BJ (cell line): ENCODE measurements around the gene ZNF600. TPM values are rescaled to one million over a fixed set of nuclear protein-coding genes. Genes with fewer than 3 reads are reported as not detected.
"Not testable (repeated sequence)": the region's sequence is repeated elsewhere in the genome, so short reads cannot be mapped to it uniquely, and the experiment has no call there.

ENCODE experiments used
- CTCF ChIA-PET: fragments of 350-600 bp; formaldehyde crosslinking; extraction: SDS; loops from one replicate; lab custom pipeline; 2021; ENCODE audit warnings: antibody characterized with exemption, inconsistent platforms; lab: Yijun Ruan, JAX
- POLR2A ChIA-PET: fragments of 300-600 bp; sonication (Branson Sonifier 250); formaldehyde crosslinking; extraction: SDS; loops from one replicate; lab custom pipeline; 2021; ENCODE audit warnings: antibody characterized with exemption; lab: Charles Lee
- DNase-seq: peaks from one replicate; pipeline ENCODE4 v3.0.0-alpha.2; 2011; ENCODE audit warnings: low read depth
- H3K27me3 ChIP-seq: 2 replicates; pipeline ENCODE4 v1.6.0; 2011; ENCODE audit warnings: low read length; ENCODE audit not compliant: control insufficient read depth, insufficient read depth
- H3K36me3 ChIP-seq: 2 replicates; pipeline ENCODE4 v1.5.1; 2011; ENCODE audit warnings: low read length; ENCODE audit not compliant: control insufficient read depth, insufficient read depth
- H3K4me3 ChIP-seq: 2 replicates; pipeline ENCODE4 v1.5.1; 2011; ENCODE audit warnings: low read depth, mild to moderate bottlenecking, control low read depth, low read length
- polyA minus RNA-seq: library from RNA; depleted of rRNA, polyadenylated mRNA; stranded (reverse); fragments of >200 nt; gene quantifications from 2 replicates; pipeline ENCODE4 v1.2.3, GENCODE V29; 2011; rRNA and poly(A)+ RNA removed
- polyA plus RNA-seq: library from polyadenylated mRNA; depleted of rRNA; stranded (reverse); fragments of >200 nt; gene quantifications from 2 replicates; pipeline ENCODE4 v1.2.3, GENCODE V29; 2011; rRNA removed
- TF ChIP-seq, protein P1 (sequence below): IDR thresholded peaks from 2 replicates; pipeline ENCODE4 v1.5.1; 2011; ENCODE audit warnings: low read depth, mild to moderate bottlenecking, control low read depth, inconsistent platforms, low read length, moderate library complexity; ENCODE audit not compliant: insufficient read depth

ZNF600 gene
- 3.0 and 3.6 TPM in 2 replicates for polyA plus RNA-seq
- 3.8 and 5.9 TPM in 2 replicates for polyA minus RNA-seq

- H3K4me3 ChIP-seq: peak within 1 kb of the TSS; percentile 57
- TF ChIP-seq, protein P1, sequence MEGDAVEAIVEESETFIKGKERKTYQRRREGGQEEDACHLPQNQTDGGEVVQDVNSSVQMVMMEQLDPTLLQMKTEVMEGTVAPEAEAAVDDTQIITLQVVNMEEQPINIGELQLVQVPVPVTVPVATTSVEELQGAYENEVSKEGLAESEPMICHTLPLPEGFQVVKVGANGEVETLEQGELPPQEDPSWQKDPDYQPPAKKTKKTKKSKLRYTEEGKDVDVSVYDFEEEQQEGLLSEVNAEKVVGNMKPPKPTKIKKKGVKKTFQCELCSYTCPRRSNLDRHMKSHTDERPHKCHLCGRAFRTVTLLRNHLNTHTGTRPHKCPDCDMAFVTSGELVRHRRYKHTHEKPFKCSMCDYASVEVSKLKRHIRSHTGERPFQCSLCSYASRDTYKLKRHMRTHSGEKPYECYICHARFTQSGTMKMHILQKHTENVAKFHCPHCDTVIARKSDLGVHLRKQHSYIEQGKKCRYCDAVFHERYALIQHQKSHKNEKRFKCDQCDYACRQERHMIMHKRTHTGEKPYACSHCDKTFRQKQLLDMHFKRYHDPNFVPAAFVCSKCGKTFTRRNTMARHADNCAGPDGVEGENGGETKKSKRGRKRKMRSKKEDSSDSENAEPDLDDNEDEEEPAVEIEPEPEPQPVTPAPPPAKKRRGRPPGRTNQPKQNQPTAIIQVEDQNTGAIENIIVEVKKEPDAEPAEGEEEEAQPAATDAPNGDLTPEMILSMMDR: peak; percentile 17; the same call in 1 of the 2 replicates
- POLR2A ChIA-PET: interaction anchor here (0.5 kb wide), 1 partner anchor 54 kb away, joined by 3 read pairs; no protein-coding TSS in a partner anchor
- H3K36me3 ChIP-seq, H3K27me3 ChIP-seq, CTCF ChIA-PET: not testable (repeated sequence)
- DNase-seq: peak; percentile 6
These were observed at the start of gene ZNF600 for GRCh38 chr19:52786464-52787354. ZNF600 (minus strand) TSS chr19:52786791; CDS start chr19:52778888, 7,903 bp downstream.

DNA sequence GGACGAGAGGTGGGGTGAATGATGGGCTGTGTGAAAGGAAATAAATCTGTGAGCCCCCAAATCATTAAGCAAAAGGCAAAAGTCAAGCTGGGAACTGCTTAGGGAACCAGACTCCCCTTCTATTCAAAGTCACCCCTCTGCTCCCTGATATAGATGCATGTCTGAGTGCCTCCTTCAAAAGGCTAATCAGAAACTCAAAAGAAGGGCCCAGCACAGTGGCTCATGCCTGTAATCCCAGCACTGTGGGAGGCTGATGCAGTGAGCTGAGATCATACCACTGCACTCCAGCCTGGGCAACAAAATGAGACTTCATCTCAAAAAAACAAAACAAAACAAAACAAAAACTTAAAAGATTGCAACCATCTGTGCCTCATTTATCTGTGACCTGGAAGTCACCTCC is 47.7 kb upstream of the ZNF600 start:
- H3K36me3 ChIP-seq, DNase-seq, H3K4me3 ChIP-seq, POLR2A ChIA-PET, H3K27me3 ChIP-seq, CTCF ChIA-PET: not testable (repeated sequence)

DNA sequence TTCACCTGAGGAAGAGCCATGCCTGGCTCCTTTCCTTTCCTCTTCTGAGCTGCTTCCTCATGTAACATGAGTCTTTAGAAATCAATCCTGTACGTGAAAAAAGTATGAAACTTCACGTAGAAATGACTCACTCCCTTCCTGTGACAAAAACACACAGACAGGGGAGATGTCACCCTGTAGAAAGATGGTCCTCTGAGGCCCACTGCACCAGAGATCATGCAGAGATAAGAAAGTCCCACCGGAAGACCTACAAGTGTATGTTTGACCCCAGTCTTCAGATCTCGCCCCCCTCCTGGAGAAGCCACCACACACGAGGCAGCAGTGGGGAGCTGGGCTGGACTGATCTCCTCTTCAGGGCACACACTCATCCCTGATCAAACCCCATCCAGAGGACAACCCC is 47.0 kb upstream of the ZNF600 start:
- H3K27me3 ChIP-seq, DNase-seq, CTCF ChIA-PET, H3K4me3 ChIP-seq, POLR2A ChIA-PET, H3K36me3 ChIP-seq: not testable (repeated sequence)

GRCh38 chr19:52829866-52830265 is 43.3 kb upstream of the ZNF600 start:
- CTCF ChIA-PET, H3K4me3 ChIP-seq, POLR2A ChIA-PET, DNase-seq, H3K27me3 ChIP-seq, H3K36me3 ChIP-seq: not testable (repeated sequence)

DNA sequence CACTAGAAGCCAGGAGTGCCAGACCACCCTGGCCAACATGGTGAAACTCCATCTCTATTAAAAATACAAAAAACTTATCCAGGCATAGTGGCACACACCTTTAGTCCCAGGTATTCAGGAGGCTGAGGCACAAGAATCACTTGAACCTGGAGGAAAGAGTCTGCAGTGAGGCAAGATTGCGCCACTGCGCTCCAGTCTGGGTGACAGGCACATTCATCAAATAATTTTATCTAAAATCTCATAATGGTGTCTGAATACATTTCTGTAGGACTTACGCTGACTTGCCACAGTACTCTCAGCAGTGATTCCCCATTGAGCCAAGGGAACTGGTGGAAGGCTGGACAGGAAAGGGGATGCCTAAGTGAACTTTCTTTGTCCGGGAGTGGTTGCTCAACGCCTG is 39.2 kb upstream of the ZNF600 start:
- ChIA-PET CTCF (no interaction called here), POLR2A (no interaction called here)
- TF ChIP-seq, protein P1: no peak
- Histone ChIP-seq H3K36me3 (no peaks in the 10 kb centered on the region), H3K27me3 (no peaks in the 10 kb centered on the region), H3K4me3 (no peak overlapping the region)
- no peak for DNase-seq

DNA sequence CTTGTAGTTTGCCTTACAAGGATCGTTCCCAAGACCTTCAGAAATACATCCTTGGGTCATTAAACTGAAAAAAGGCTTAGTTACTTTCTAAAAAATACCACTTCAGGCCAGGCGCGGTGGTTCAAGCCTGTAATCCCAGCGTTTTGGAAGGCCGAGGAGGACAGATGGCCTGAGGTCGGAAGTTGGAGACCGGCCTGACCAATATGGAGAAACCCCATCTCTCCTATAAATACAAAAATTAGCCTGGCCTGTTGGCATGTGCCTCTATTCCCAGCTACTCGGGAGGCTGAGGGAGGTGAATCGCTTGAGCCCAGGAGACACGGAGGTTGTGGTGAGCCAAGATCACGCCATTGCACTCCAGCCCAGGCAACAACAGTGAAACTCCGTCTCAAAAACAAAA is 37.1 kb upstream of the ZNF600 start:
- POLR2A ChIA-PET: no interaction called here
- CTCF ChIA-PET: no interaction called here
- Histone ChIP-seq H3K36me3 (no peaks in the 10 kb centered on the region), H3K4me3 (no peak overlapping the region), H3K27me3 (no peaks in the 10 kb centered on the region)
- no peak for DNase-seq
- TF ChIP-seq, protein P1: no peak

- H3K36me3 ChIP-seq, H3K27me3 ChIP-seq, CTCF ChIA-PET, POLR2A ChIA-PET: not testable (repeated sequence)
- peak within 1 kb of the TSS; percentile 61 for H3K4me3 ChIP-seq
- peak; percentile 4 for DNase-seq
These were observed 34.8 kb upstream of the ZNF600 start, which contains the start of gene ZNF28 for GRCh38 chr19:52821204-52821960. ZNF28 (minus strand) TSS chr19:52821633; CDS start chr19:52817958, 3,675 bp downstream.

GRCh38 chr19:52820472-52821203 is 34.0 kb upstream of the ZNF600 start:
- H3K36me3 ChIP-seq, POLR2A ChIA-PET, CTCF ChIA-PET, H3K27me3 ChIP-seq, DNase-seq: not testable (repeated sequence)
- peak overlapping the region; percentile 61 for H3K4me3 ChIP-seq
